Measurements from ENCODE around the gene MED13L. TPM values are rescaled to one million over a fixed set of nuclear protein-coding genes. Genes with fewer than 3 reads are reported as not detected.

The MED13L gene
- polyA plus RNA-seq, 1 of the 3 experiments (the other 2 are of a cell fraction) = 17.1 TPM

DNA sequence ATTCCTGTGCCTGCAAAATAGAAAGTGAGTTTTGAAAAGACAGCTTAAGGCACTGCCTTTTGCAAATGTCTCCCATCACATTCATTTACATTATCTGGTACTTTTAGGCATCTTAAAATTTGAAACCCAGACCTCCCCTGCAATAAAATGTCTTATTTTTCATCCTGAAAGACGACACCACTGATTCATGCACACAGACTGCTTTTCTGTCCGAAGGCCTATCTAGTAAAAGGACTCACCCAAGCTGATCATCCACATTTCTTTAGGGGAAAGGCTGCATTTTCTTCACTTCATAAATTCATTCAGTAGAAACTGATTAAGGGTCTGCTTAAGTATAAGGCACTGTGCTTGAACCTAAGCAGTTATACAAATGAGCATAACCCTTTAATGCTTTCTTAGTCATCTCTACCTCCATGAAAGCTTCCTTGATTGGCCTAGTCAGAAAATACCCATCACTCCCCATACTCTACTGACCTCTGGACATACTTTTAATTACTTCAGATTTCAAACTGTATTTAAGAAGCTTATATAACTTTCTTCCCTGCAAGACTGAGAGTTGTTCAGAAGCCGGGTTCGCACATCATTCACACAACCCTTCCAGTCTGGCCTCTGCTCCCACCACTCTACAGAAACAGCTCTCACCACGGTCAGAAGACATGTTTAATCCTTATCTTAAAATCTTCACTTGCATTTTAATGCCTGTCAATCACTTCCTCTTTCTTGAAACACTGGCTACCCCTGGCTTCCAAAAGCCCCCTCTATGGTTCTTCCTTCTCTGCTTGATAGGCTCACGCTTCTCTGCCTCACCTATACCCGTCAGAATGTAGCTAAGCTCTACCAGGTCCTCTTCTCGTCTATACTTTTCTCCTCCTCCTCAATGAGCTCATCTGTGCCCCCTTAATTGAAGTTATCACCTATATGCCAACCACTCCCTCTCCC, 288.6 kb downstream of the MED13L start (continued):
- TF ChIP-seq, protein P1, sequence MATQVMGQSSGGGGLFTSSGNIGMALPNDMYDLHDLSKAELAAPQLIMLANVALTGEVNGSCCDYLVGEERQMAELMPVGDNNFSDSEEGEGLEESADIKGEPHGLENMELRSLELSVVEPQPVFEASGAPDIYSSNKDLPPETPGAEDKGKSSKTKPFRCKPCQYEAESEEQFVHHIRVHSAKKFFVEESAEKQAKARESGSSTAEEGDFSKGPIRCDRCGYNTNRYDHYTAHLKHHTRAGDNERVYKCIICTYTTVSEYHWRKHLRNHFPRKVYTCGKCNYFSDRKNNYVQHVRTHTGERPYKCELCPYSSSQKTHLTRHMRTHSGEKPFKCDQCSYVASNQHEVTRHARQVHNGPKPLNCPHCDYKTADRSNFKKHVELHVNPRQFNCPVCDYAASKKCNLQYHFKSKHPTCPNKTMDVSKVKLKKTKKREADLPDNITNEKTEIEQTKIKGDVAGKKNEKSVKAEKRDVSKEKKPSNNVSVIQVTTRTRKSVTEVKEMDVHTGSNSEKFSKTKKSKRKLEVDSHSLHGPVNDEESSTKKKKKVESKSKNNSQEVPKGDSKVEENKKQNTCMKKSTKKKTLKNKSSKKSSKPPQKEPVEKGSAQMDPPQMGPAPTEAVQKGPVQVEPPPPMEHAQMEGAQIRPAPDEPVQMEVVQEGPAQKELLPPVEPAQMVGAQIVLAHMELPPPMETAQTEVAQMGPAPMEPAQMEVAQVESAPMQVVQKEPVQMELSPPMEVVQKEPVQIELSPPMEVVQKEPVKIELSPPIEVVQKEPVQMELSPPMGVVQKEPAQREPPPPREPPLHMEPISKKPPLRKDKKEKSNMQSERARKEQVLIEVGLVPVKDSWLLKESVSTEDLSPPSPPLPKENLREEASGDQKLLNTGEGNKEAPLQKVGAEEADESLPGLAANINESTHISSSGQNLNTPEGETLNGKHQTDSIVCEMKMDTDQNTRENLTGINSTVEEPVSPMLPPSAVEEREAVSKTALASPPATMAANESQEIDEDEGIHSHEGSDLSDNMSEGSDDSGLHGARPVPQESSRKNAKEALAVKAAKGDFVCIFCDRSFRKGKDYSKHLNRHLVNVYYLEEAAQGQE (IDR thresholded peaks at IDR 0.05; ENCODE audit: low read depth, low read length) = no peak
- TF ChIP-seq NRF1 (IDR thresholded peaks at IDR 0.05; ENCODE audit: low read depth, low read length) = no peak
- TF ChIP-seq FOXJ3 (CRISPR knock-in tag; IDR thresholded peaks at IDR 0.05) = no peak

DNA sequence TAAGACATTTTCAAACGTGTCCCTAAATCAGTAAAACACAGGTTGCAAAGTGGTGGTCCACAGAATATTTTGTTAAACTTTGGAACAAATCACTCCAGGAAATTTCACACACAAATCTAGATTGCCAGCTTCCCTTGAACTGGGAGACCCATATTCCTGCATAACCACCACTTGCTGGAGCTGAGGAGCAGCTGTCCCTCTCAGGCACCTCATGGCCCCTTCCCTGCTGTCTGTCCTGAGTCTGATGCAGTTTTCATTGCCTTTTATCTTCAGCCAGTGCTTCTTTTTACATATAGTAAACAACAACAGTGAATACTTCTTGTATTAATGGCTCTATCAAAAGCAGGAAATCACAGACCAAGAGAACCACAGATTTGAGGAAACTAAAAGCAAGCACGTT, 289.3 kb downstream of the MED13L start:
- no peaks in the 10 kb centered on the region for H3K9me2 ChIP-seq
- TF ChIP-seq TCF12 (IDR thresholded peaks at IDR 0.05) (no peak), RFX5 (IDR thresholded peaks at IDR 0.05; ENCODE audit: low read length) (no peak)
- TF ChIP-seq, protein P2, sequence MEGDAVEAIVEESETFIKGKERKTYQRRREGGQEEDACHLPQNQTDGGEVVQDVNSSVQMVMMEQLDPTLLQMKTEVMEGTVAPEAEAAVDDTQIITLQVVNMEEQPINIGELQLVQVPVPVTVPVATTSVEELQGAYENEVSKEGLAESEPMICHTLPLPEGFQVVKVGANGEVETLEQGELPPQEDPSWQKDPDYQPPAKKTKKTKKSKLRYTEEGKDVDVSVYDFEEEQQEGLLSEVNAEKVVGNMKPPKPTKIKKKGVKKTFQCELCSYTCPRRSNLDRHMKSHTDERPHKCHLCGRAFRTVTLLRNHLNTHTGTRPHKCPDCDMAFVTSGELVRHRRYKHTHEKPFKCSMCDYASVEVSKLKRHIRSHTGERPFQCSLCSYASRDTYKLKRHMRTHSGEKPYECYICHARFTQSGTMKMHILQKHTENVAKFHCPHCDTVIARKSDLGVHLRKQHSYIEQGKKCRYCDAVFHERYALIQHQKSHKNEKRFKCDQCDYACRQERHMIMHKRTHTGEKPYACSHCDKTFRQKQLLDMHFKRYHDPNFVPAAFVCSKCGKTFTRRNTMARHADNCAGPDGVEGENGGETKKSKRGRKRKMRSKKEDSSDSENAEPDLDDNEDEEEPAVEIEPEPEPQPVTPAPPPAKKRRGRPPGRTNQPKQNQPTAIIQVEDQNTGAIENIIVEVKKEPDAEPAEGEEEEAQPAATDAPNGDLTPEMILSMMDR (IDR thresholded peaks at IDR 0.05) = no peak
- peaks cover 68 to 70% of the 10 kb centered on the region in 2 experiments for H3K36me3 ChIP-seq (replicated peaks in 1 of 2; ENCODE audit: control insufficient read depth in 1 of 2, insufficient read depth in 2 of 2, low read length in 1 of 2)
- H3F3A ChIP-seq (replicated peaks; ENCODE audit: insufficient read depth) = peaks cover 10% of the 10 kb centered on the region
- ChIA-PET POLR2A (no interaction called here), CTCF (interaction anchor here (0.6 to 3.6 kb wide), 10 partner anchors 10 to 1782 kb away, joined by 3 to 26 read pairs (median 4); no protein-coding TSS in a partner anchor)
- H2AFZ ChIP-seq (ENCODE audit: low read depth) = no peak overlapping the region
- H3K9ac ChIP-seq = no peak overlapping the region
- H3K79me2 ChIP-seq (ENCODE audit: insufficient read depth) = peaks cover 84% of the 10 kb centered on the region
- H3K27me3 ChIP-seq (ENCODE audit: insufficient read depth) = no peaks in the 10 kb centered on the region
- peaks cover 28% of the 10 kb centered on the region for H4K20me1 ChIP-seq (ENCODE audit: insufficient read depth)
- DNase-seq = no peak
- H3K9me3 ChIP-seq = no peaks in the 10 kb centered on the region
- 86% methylated on average over 2 of the region's 2 CpGs for WGBS (ENCODE audit: low lambda C conversion rate)
- no peak overlapping the region for H3K4me3 ChIP-seq (ENCODE audit: low read depth in 2 of 2, low read length in 1 of 2)
- no peak overlapping the region for H3K27ac ChIP-seq (ENCODE audit: low read depth in 2 of 2, low read length in 1 of 2)
- H3K4me2 ChIP-seq = no peak overlapping the region
- H3K4me1 ChIP-seq (ENCODE audit: control insufficient read depth in 1 of 2, insufficient read depth in 2 of 2, low read depth in 1 of 2, low read length in 1 of 2) = peaks cover 0 to 5% of the 10 kb centered on the region in 2 experiments; a peak in 2 of 4 replicates

DNA sequence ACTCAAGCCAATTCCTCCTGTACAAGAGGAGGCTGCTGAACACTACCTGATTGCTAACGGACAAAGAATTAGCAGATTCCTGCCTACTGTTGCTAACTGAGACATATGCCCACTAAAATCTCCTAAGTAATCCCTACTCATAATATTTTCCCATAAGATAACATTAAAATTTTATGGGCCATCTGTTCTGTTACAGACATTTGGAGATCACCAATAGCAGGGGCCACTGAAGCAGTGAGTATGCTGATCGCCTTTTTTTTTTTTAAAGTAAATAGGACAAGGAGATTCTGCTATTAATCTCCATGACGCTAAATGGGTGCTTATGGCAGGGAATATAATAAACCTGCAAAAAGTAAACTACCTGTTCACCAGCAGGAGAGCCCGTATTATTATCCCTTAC, 292.9 kb downstream of the MED13L start:
- ChIA-PET POLR2A (no interaction called here), CTCF (interaction anchor here (0.6 kb wide), 1 partner anchor 791 kb away, joined by 3 read pairs; no protein-coding TSS in a partner anchor)
- 97% methylated on average over 4 of the region's 4 CpGs for WGBS (ENCODE audit: low lambda C conversion rate)
- TF ChIP-seq ELF1 (IDR thresholded peaks at IDR 0.05) = no peak
- TF ChIP-seq SMC3 (IDR thresholded peaks at IDR 0.05; ENCODE audit: low read depth, low read length) = no peak
- no peak for TF ChIP-seq MEF2A (IDR thresholded peaks at IDR 0.05; ENCODE audit: borderline replicate concordance, low read depth)
- TF ChIP-seq FOXJ3 (CRISPR knock-in tag; IDR thresholded peaks at IDR 0.05) = no peak
- TF ChIP-seq, protein P3, sequence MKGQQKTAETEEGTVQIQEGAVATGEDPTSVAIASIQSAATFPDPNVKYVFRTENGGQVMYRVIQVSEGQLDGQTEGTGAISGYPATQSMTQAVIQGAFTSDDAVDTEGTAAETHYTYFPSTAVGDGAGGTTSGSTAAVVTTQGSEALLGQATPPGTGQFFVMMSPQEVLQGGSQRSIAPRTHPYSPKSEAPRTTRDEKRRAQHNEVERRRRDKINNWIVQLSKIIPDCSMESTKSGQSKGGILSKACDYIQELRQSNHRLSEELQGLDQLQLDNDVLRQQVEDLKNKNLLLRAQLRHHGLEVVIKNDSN (IDR thresholded peaks at IDR 0.05; ENCODE audit: borderline replicate concordance, low read depth) = no peak
- TF ChIP-seq FOXM1 (IDR thresholded peaks at IDR 0.05; ENCODE audit: low read depth) = no peak
- TF ChIP-seq RCOR1 (IDR thresholded peaks at IDR 0.05; ENCODE audit: low read length) = no peak
- TF ChIP-seq TCF12 (IDR thresholded peaks at IDR 0.05) = no peak
- TF ChIP-seq, protein P4, sequence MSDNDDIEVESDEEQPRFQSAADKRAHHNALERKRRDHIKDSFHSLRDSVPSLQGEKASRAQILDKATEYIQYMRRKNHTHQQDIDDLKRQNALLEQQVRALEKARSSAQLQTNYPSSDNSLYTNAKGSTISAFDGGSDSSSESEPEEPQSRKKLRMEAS (IDR thresholded peaks at IDR 0.05; ENCODE audit: low read depth) = no peak
- no peak for TF ChIP-seq EP300 (IDR thresholded peaks at IDR 0.05; ENCODE audit: borderline replicate concordance in 1 of 2, low read depth in 1 of 2, low read length in 1 of 2)
- TF ChIP-seq EZH2phosphoT487 (IDR thresholded peaks at IDR 0.05; ENCODE audit: borderline replicate concordance, low read depth) = no peak
- no peak for TF ChIP-seq FOSL2 (IDR thresholded peaks at IDR 0.05; ENCODE audit: borderline replicate concordance, low read depth)
- TF ChIP-seq GABPA (IDR thresholded peaks at IDR 0.05; ENCODE audit: low read depth) = no peak

More for the DNA sequence above, 292.9 kb downstream of the MED13L start:
- H3K4me3 ChIP-seq (ENCODE audit: low read depth in 2 of 2, low read length in 1 of 2) = no peak overlapping the region
- peak; percentile 5 for DNase-seq
- H3K27ac ChIP-seq (ENCODE audit: low read depth in 2 of 2, low read length in 1 of 2) = no peak overlapping the region
- H3K79me2 ChIP-seq (ENCODE audit: insufficient read depth) = peaks cover 68% of the 10 kb centered on the region; the same call in 1 of the 2 replicates
- no peaks in the 10 kb centered on the region for H3K9me3 ChIP-seq
- peaks cover 18% of the 10 kb centered on the region for H4K20me1 ChIP-seq (ENCODE audit: insufficient read depth)
- H3K36me3 ChIP-seq (replicated peaks in 1 of 2; ENCODE audit: control insufficient read depth in 1 of 2, insufficient read depth in 2 of 2, low read length in 1 of 2) = peaks cover 70 to 76% of the 10 kb centered on the region in 2 experiments
- H2AFZ ChIP-seq (ENCODE audit: low read depth) = no peak overlapping the region
- H3K9ac ChIP-seq = no peak overlapping the region
- H3K9me2 ChIP-seq = no peaks in the 10 kb centered on the region
- no peak overlapping the region for H3K4me2 ChIP-seq
- H3K4me1 ChIP-seq (ENCODE audit: control insufficient read depth in 1 of 2, insufficient read depth in 2 of 2, low read depth in 1 of 2, low read length in 1 of 2) = peaks cover 0 to 5% of the 10 kb centered on the region in 2 experiments; a peak in 2 of 4 replicates
- H3F3A ChIP-seq (replicated peaks; ENCODE audit: insufficient read depth) = peaks cover 11% of the 10 kb centered on the region
- H3K27me3 ChIP-seq (ENCODE audit: insufficient read depth) = no peaks in the 10 kb centered on the region

Data from SK-N-SH (cell line).